ENCODE measurements around the gene GADD45A. TPM values are rescaled to one million over a fixed set of nuclear protein-coding genes. Genes with fewer than 3 reads are reported as not detected.

The GADD45A gene
- total and polyA plus RNA-seq, 9 of the 15 experiments (the other 6 are each of a cell fraction or from before 2014, with no cell fraction given), result 21.3 to 156 (median 62.1) TPM

DNA sequence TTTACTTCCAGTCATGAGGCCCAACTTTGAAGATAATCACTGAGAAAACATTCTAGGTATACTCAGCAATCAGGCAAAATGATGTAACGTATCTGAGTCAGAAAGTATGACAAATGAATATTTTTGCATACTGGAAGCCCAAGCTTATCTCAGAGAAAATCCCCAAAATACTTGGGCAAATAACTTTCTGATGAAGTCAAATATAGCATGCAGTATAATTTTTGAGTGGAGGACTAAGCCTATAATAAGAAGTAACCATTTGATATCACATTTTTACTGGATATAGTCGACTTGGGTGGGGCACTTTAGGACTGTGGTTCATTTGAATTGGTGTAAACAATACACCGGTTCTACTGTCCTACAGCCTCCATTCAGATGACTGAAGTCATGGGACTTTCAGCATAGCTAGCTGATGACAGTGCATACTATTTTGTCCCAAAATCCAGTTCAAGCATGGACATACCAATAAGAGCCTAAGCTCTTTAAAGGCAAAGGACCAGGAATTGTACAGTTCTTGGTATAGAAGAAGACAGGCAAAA, 2.3 kb upstream of the GADD45A start:
- H3K27ac ChIP-seq (ENCODE audit: extremely low read depth, low read depth, low read length), result peak overlapping the region; percentile 87
- no TSS peak for BruUV-seq (replicated peaks)
- H3K4me3 ChIP-seq, result no peak overlapping the region
- H3K27me3 ChIP-seq (ENCODE audit: control insufficient read depth in 2 of 2, insufficient read depth in 2 of 2, low read length in 2 of 2), result no peaks in the 10 kb centered on the region
- H3K9me1 ChIP-seq (ENCODE audit: control insufficient read depth, insufficient read depth, low read length), result no peaks in the 10 kb centered on the region
- H2AFZ ChIP-seq (ENCODE audit: low read depth, low read length), result peak overlapping the region; percentile 82
- peaks cover 33% of the 10 kb centered on the region for H3K79me2 ChIP-seq (ENCODE audit: control insufficient read depth, insufficient read depth, low read length)
- intact Hi-C loops (cut with micrococcal nuclease) (loop anchor here (10.0 kb wide), 1 partner anchor 248 kb away; the partner anchor contains the start of gene SERBP1), in situ Hi-C loops (cut with MboI) (no loop called here)
- H3K9ac ChIP-seq (ENCODE audit: insufficient read depth in 1 of 2, low read depth in 2 of 2, low read length in 2 of 2), result peak overlapping the region in 1 of 2 experiments; percentile 79; a peak in 2 of 4 replicates
- ChIA-PET CTCF (ENCODE audit: low intra/inter-chr PET ratio) (no interaction called here), POLR2A (interaction anchor here (0.6 to 5.3 kb wide), 6 partner anchors 10 to 160 kb away, joined by 3 to 62 read pairs (median 4); no protein-coding TSS in a partner anchor)
- peak in 3 of 4 experiments; percentile 28 to 49 (median 29) for DNase-seq (ENCODE audit: extremely low read depth in 1 of 4, low spot score in 3 of 4)
- peaks cover 18 to 21% of the 10 kb centered on the region in 2 experiments; a peak in 4 of 5 replicates for H3K4me1 ChIP-seq (replicated peaks in 1 of 2; ENCODE audit: control insufficient read depth in 2 of 2, insufficient read depth in 2 of 2, low read length in 2 of 2)
- WGBS (ENCODE audit: insufficient coverage, low coverage, missing lambda C conversion rate), result 4% methylated on average over 3 of the region's 3 CpGs
- peaks cover 16% of the 10 kb centered on the region for H3K36me3 ChIP-seq (ENCODE audit: control insufficient read depth, insufficient read depth, low read length)
- peak; percentile 77 for FAIRE-seq
- H4K20me1 ChIP-seq (replicated peaks; ENCODE audit: control insufficient read depth, insufficient read depth, low read length), result 0 out of 2 replicates have a peak, but pooled peaks cover 3% of the 10 kb centered on the region
- ATAC-seq, result no peak
- H3K4me2 ChIP-seq (ENCODE audit: insufficient read depth, low read length), result peak overlapping the region; percentile 86
- no peaks in the 10 kb centered on the region for H3K9me3 ChIP-seq (replicated peaks; ENCODE audit: control insufficient read depth, insufficient read depth, low read depth, low read length)
- TF ChIP-seq, protein P1, sequence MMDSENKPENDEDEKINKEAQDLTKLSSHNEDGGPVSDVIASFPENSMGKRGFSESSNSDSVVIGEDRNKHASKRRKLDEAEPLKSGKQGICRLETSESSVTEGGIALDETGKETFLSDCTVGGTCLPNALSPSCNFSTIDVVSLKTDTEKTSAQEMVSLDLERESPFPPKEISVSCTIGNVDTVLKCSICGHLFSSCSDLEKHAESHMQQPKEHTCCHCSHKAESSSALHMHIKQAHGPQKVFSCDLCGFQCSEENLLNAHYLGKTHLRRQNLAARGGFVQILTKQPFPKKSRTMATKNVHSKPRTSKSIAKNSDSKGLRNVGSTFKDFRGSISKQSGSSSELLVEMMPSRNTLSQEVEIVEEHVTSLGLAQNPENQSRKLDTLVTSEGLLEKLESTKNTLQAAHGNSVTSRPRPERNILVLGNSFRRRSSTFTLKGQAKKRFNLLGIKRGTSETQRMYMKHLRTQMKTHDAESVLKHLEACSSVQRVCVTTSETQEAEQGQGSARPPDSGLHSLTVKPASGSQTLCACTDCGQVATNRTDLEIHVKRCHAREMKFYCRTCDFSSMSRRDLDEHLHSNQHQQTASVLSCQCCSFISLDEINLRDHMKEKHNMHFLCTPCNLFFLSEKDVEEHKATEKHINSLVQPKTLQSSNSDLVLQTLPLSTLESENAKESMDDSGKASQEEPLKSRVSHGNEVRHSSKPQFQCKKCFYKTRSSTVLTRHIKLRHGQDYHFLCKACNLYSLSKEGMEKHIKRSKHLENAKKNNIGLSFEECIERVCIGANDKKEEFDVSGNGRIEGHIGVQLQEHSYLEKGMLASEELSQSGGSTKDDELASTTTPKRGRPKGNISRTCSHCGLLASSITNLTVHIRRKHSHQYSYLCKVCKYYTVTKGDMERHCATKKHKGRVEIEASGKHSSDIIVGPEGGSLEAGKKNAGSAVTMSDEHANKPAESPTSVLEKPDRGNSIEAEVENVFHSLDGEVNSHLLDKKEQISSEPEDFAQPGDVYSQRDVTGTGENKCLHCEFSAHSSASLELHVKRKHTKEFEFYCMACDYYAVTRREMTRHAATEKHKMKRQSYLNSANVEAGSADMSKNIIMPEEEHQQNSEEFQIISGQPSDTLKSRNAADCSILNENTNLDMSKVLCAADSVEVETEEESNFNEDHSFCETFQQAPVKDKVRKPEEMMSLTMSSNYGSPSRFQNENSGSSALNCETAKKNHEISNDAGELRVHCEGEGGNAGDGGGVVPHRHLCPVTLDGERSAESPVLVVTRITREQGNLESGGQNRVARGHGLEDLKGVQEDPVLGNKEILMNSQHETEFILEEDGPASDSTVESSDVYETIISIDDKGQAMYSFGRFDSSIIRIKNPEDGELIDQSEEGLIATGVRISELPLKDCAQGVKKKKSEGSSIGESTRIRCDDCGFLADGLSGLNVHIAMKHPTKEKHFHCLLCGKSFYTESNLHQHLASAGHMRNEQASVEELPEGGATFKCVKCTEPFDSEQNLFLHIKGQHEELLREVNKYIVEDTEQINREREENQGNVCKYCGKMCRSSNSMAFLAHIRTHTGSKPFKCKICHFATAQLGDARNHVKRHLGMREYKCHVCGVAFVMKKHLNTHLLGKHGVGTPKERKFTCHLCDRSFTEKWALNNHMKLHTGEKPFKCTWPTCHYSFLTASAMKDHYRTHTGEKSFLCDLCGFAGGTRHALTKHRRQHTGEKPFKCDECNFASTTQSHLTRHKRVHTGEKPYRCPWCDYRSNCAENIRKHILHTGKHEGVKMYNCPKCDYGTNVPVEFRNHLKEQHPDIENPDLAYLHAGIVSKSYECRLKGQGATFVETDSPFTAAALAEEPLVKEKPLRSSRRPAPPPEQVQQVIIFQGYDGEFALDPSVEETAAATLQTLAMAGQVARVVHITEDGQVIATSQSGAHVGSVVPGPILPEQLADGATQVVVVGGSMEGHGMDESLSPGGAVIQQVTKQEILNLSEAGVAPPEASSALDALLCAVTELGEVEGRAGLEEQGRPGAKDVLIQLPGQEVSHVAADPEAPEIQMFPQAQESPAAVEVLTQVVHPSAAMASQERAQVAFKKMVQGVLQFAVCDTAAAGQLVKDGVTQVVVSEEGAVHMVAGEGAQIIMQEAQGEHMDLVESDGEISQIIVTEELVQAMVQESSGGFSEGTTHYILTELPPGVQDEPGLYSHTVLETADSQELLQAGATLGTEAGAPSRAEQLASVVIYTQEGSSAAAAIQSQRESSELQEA (IDR thresholded peaks at IDR 0.05; ENCODE audit: low read depth), result no peak
- TF ChIP-seq HDAC6 (IDR thresholded peaks at IDR 0.05; ENCODE audit: low read depth, low read length) (no peak), RB1 (IDR thresholded peaks at IDR 0.05; ENCODE audit: low read depth) (no peak), MEF2D (tag; conservative IDR thresholded peaks at IDR 0.05; ENCODE audit: low read depth) (peak; percentile 33), HDAC1 (IDR thresholded peaks at IDR 0.05) (no peak), ETS2 (tag; IDR thresholded peaks at IDR 0.05; ENCODE audit: borderline replicate concordance, poor library complexity, severe bottlenecking) (no peak), MECOM (CRISPR knock-in tag; IDR thresholded peaks at IDR 0.05) (0 out of 2 replicates have a peak, but pooled peaks have one; percentile 26)
- TF ChIP-seq, protein P2, sequence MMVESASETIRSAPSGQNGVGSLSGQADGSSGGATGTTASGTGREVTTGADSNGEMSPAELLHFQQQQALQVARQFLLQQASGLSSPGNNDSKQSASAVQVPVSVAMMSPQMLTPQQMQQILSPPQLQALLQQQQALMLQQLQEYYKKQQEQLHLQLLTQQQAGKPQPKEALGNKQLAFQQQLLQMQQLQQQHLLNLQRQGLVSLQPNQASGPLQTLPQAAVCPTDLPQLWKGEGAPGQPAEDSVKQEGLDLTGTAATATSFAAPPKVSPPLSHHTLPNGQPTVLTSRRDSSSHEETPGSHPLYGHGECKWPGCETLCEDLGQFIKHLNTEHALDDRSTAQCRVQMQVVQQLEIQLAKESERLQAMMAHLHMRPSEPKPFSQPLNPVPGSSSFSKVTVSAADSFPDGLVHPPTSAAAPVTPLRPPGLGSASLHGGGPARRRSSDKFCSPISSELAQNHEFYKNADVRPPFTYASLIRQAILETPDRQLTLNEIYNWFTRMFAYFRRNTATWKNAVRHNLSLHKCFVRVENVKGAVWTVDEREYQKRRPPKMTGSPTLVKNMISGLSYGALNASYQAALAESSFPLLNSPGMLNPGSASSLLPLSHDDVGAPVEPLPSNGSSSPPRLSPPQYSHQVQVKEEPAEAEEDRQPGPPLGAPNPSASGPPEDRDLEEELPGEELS (CRISPR knock-in tag; IDR thresholded peaks at IDR 0.05; ENCODE audit: borderline replicate concordance), result no peak
- TF ChIP-seq, protein P3, sequence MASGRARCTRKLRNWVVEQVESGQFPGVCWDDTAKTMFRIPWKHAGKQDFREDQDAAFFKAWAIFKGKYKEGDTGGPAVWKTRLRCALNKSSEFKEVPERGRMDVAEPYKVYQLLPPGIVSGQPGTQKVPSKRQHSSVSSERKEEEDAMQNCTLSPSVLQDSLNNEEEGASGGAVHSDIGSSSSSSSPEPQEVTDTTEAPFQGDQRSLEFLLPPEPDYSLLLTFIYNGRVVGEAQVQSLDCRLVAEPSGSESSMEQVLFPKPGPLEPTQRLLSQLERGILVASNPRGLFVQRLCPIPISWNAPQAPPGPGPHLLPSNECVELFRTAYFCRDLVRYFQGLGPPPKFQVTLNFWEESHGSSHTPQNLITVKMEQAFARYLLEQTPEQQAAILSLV (tag; IDR thresholded peaks at IDR 0.05), result no peak
